SK-N-SH treated with all-trans-retinoic acid at 6 μM for 48 hours (cell line): ENCODE measurements around the gene CFAP91.

Experiments used
- ATAC-seq: fragments of 200-7000 bp; cut with Tn5 transposase; 3 replicates; pipeline ENCODE4 v1.9.1; 2020; ENCODE audit warnings: mild to moderate bottlenecking, moderate library complexity
- ARNTL ChIP-seq: fragments of 450-650 bp; formaldehyde crosslinking; IDR thresholded peaks from 2 replicates; pipeline ENCODE4 v1.5.0; 2020; ENCODE audit warnings: low read depth, mild to moderate bottlenecking, moderate library complexity, borderline replicate concordance
- BACH2 ChIP-seq: fragments of 250-450 bp; sonication (Bioruptor Pico); IDR thresholded peaks from 2 replicates; pipeline ENCODE4 v1.9.0; 2021; ENCODE audit warnings: mild to moderate bottlenecking, borderline replicate concordance
- CREB5 ChIP-seq: fragments of 250-450 bp; sonication (Bioruptor Pico); IDR thresholded peaks from 2 replicates; pipeline ENCODE4 v1.5.1; 2020; ENCODE audit warnings: low read depth, mild to moderate bottlenecking, moderate library complexity
- CSDC2 ChIP-seq: fragments of 250-450 bp; sonication (Bioruptor Pico); IDR thresholded peaks from 2 replicates; pipeline ENCODE4 v1.5.0; 2020; ENCODE audit warnings: mild to moderate bottlenecking, moderate library complexity
- CSRNP3 ChIP-seq: fragments of 250-450 bp; sonication (Bioruptor Pico); IDR thresholded peaks from 2 replicates; pipeline ENCODE4 v1.5.1; 2021; ENCODE audit warnings: mild to moderate bottlenecking, moderate library complexity
- ESRRG ChIP-seq: fragments of 250-450 bp; sonication (Bioruptor Pico); IDR thresholded peaks from 2 replicates; pipeline ENCODE4 v1.6.1; 2021; ENCODE audit warnings: mild to moderate bottlenecking
- GLIS3 ChIP-seq: fragments of 250-450 bp; sonication (Bioruptor Pico); IDR thresholded peaks from 2 replicates; pipeline ENCODE4 v1.5.0; 2020; ENCODE audit warnings: mild to moderate bottlenecking, moderate library complexity
- ISL1 ChIP-seq: fragments of 250-450 bp; sonication (Bioruptor Pico); IDR thresholded peaks from 2 replicates; pipeline ENCODE4 v2.1.2; 2022; ENCODE audit warnings: mild to moderate bottlenecking, moderate library complexity
- OSR1 ChIP-seq: fragments of 250-450 bp; sonication (Bioruptor Pico); IDR thresholded peaks from 2 replicates; pipeline ENCODE4 v1.8.0; 2022; ENCODE audit warnings: moderate library complexity, mild to moderate bottlenecking, inconsistent platforms
- PATZ1 ChIP-seq: fragments of 250-450 bp; sonication (Bioruptor Pico); IDR thresholded peaks from 2 replicates; pipeline ENCODE4 v1.8.0; 2020; ENCODE audit warnings: mild to moderate bottlenecking, moderate library complexity, borderline replicate concordance
- POU6F1 ChIP-seq: fragments of 250-450 bp; sonication (Bioruptor Pico); IDR thresholded peaks from 2 replicates; pipeline ENCODE4 v1.8.0; 2021; ENCODE audit warnings: low read depth, mild to moderate bottlenecking, moderate library complexity, borderline replicate concordance
- PPARA ChIP-seq: fragments of 250-450 bp; sonication (Bioruptor Pico); IDR thresholded peaks from 2 replicates; pipeline ENCODE4 v1.5.0; 2020; ENCODE audit warnings: mild to moderate bottlenecking, borderline replicate concordance
- RARB ChIP-seq: fragments of 250-450 bp; sonication (Bioruptor Pico); IDR thresholded peaks from 2 replicates; pipeline ENCODE4 v1.8.0; 2021; ENCODE audit warnings: mild to moderate bottlenecking, moderate library complexity
- SNAI2 ChIP-seq: fragments of 250-450 bp; sonication (Bioruptor Pico); IDR thresholded peaks from 2 replicates; pipeline ENCODE4 v1.5.0; 2020; ENCODE audit warnings: mild to moderate bottlenecking, moderate library complexity
- TCF4 ChIP-seq: fragments of 250-450 bp; sonication (Bioruptor Pico); IDR thresholded peaks from 2 replicates; pipeline ENCODE4 v1.8.0; 2021; ENCODE audit warnings: mild to moderate bottlenecking, moderate library complexity, borderline replicate concordance
- TOX ChIP-seq: fragments of 250-450 bp; sonication (Bioruptor Pico); IDR thresholded peaks from 2 replicates; pipeline ENCODE4 v1.8.0; 2021; ENCODE audit warnings: mild to moderate bottlenecking, moderate library complexity, borderline replicate concordance
- TSHZ2 ChIP-seq: fragments of 250-450 bp; sonication (Bioruptor Pico); IDR thresholded peaks from 2 replicates; pipeline ENCODE4 v1.5.0; 2020; ENCODE audit warnings: mild to moderate bottlenecking, moderate library complexity
- ZC3H10 ChIP-seq: fragments of 250-450 bp; sonication (Bioruptor Pico); IDR thresholded peaks from 2 replicates; pipeline ENCODE4 v1.5.1; 2021; ENCODE audit warnings: mild to moderate bottlenecking, moderate library complexity
- ZFP3 ChIP-seq: fragments of 250-450 bp; sonication (Bioruptor Pico); IDR thresholded peaks from 2 replicates; pipeline ENCODE4 v1.5.0; 2020; ENCODE audit warnings: mild to moderate bottlenecking, moderate library complexity
- ZNF565 ChIP-seq: fragments of 450-650 bp; formaldehyde crosslinking; conservative IDR thresholded peaks from 2 replicates; pipeline ENCODE4 v1.5.0; 2020; ENCODE audit warnings: low read depth, mild to moderate bottlenecking, moderate library complexity
- ZNF70 ChIP-seq: fragments of 450-650 bp; formaldehyde crosslinking; IDR thresholded peaks from 2 replicates; pipeline ENCODE4 v1.5.0; 2020; ENCODE audit warnings: mild to moderate bottlenecking, moderate library complexity

Gene CFAP91

GRCh38 chr3:119662604-119663373 lies 40.0 kb upstream of the CFAP91 start:
- peak; percentile 70 for ATAC-seq
- no peak for TF ChIP-seq TOX (CRISPR knock-in tag)
- TF ChIP-seq CREB5 (CRISPR knock-in tag), result no peak
- TF ChIP-seq GLIS3 (CRISPR knock-in tag), result 0 out of 2 replicates have a peak, but pooled peaks have one; percentile 47
- 0 out of 2 replicates have a peak, but pooled peaks have one; percentile 38 for TF ChIP-seq CSDC2 (CRISPR knock-in tag)
- TF ChIP-seq ISL1, result peak; percentile 48; the same call in 1 of the 2 replicates
- 0 out of 2 replicates have a peak, but pooled peaks have one; percentile 40 for TF ChIP-seq TSHZ2 (CRISPR knock-in tag)

GRCh38 chr3:119663885-119664284 lies 38.9 kb upstream of the CFAP91 start:
- no peak for TF ChIP-seq CSRNP3 (CRISPR knock-in tag)
- TF ChIP-seq RARB (CRISPR knock-in tag), result no peak
- no peak for TF ChIP-seq ESRRG
- TF ChIP-seq TOX (CRISPR knock-in tag), result no peak
- no peak for TF ChIP-seq PPARA
- no peak for TF ChIP-seq ARNTL (CRISPR knock-in tag)
- no peak; the same call in 1 of the 2 replicates for TF ChIP-seq ISL1
- no peak for TF ChIP-seq PATZ1 (CRISPR knock-in tag)
- TF ChIP-seq SNAI2 (CRISPR knock-in tag), result no peak
- TF ChIP-seq CSDC2 (CRISPR knock-in tag), result no peak
- TF ChIP-seq BACH2 (CRISPR knock-in tag), result no peak
- TF ChIP-seq ZNF565, result no peak
- TF ChIP-seq ZC3H10 (CRISPR knock-in tag), result no peak
- no peak for TF ChIP-seq POU6F1 (CRISPR knock-in tag)
- TF ChIP-seq OSR1 (CRISPR knock-in tag), result no peak
- TF ChIP-seq ZFP3 (CRISPR knock-in tag), result no peak
- no peak for TF ChIP-seq TCF4
- no peak for TF ChIP-seq ZNF70 (CRISPR knock-in tag)
- TF ChIP-seq GLIS3 (CRISPR knock-in tag), result no peak
- TF ChIP-seq TSHZ2 (CRISPR knock-in tag), result no peak
- ATAC-seq, result peak; percentile 33
